GM12878 (cell line): ENCODE measurements around the gene ZDHHC5. TPM values are rescaled to one million over a fixed set of nuclear protein-coding genes. Genes with fewer than 3 reads are reported as not detected.

ENCODE experiments used
- ATAC-seq: fragments of 200-7000 bp; cut with Tn5 transposase; 3 replicates; pipeline ENCODE4 v1.9.1; 2020; ENCODE audit warnings: mild to moderate bottlenecking, moderate library complexity
- BruUV-seq: library from RNA; stranded (reverse); fragments of 400-500 nt; replicated peaks from 2 replicates; lab custom pipeline; 2021; lab: Mats Ljungman, UMichigan
- CTCF ChIA-PET: fragments of 300-600 bp; sonication (Branson Sonifier 250); formaldehyde crosslinking; extraction: SDS; loops from one replicate; lab custom pipeline; 2021; ENCODE audit warnings: inconsistent platforms; lab: Yijun Ruan, JAX
- POLR2A ChIA-PET: fragments of 350-600 bp; formaldehyde crosslinking; extraction: SDS; loops from one replicate; lab custom pipeline; 2021; ENCODE audit warnings: inconsistent platforms; lab: Charles Lee
- RAD21 ChIA-PET: fragments of 300-600 bp; sonication (Branson Sonifier 250); formaldehyde crosslinking; loops from one replicate; lab custom pipeline; 2023; ENCODE audit warnings: antibody characterized with exemption; ENCODE audit not compliant: unreplicated experiment; lab: Charles Lee
- SMC1A ChIA-PET: fragments of 300-600 bp; sonication (Branson Sonifier 250); formaldehyde crosslinking; loops from one replicate; lab custom pipeline; 2023; ENCODE audit not compliant: unreplicated experiment, uncharacterized antibody; lab: Charles Lee
- DNase-seq: peaks from one replicate; pipeline ENCODE4 v3.0.0-alpha.2; 2011; ENCODE audit warnings: low read depth, low spot score
- FAIRE-seq: peaks from 3 replicates; lab custom pipeline; 2011; peaks lifted over from hg19 to GRCh38; lab: Jason Lieb, UNC
- H2AFZ ChIP-seq: 2 replicates; pipeline ENCODE4 v1.6.0; 2011; ENCODE audit warnings: low read depth, low read length, control low read depth; ENCODE audit not compliant: control insufficient read depth
- H3K27ac ChIP-seq: 2 replicates; pipeline ENCODE4 v1.5.1; 2011; ENCODE audit warnings: control low read depth; ENCODE audit not compliant: control insufficient read depth, insufficient read depth
- H3K27me3 ChIP-seq, 2 experiments: replicated peaks in 1 of 2; 2 replicates each; pipeline versions ENCODE4 v1.6.0 to v1.6.1; 2011; ENCODE audit warnings: low read length in 1 of 2; ENCODE audit not compliant: control insufficient read depth in 2 of 2, insufficient read depth in 2 of 2
- H3K36me3 ChIP-seq, 2 experiments: 2 replicates each; pipeline ENCODE4 v1.5.1; 2011; ENCODE audit warnings: low read length in 1 of 2; ENCODE audit not compliant: control insufficient read depth in 2 of 2, insufficient read depth in 2 of 2
- H3K4me1 ChIP-seq: 2 replicates; pipeline ENCODE4 v1.6.1; 2011; ENCODE audit warnings: mild to moderate bottlenecking, low read length, moderate library complexity, mixed read lengths; ENCODE audit not compliant: control insufficient read depth, insufficient read depth
- H3K4me2 ChIP-seq: 2 replicates; pipeline ENCODE4 v1.6.0; 2011; ENCODE audit warnings: control low read depth; ENCODE audit not compliant: control insufficient read depth, insufficient read depth
- H3K4me3 ChIP-seq: fragments of 200-600 bp; sonication (generic); 2 replicates; pipeline ENCODE4 v1.5.1; 2016
- H3K79me2 ChIP-seq: 2 replicates; pipeline ENCODE4 v1.6.0; 2011; ENCODE audit warnings: low read length; ENCODE audit not compliant: control insufficient read depth, insufficient read depth
- H3K9ac ChIP-seq: 2 replicates; pipeline ENCODE4 v1.8.0; 2011; ENCODE audit warnings: low read length, control low read depth, mixed read lengths; ENCODE audit not compliant: control insufficient read depth, insufficient read depth
- H3K9me3 ChIP-seq: replicated peaks from 3 replicates; pipeline ENCODE4 v1.5.1; 2011; ENCODE audit warnings: mild to moderate bottlenecking, low read length; ENCODE audit not compliant: control insufficient read depth, insufficient read depth
- H4K20me1 ChIP-seq: 2 replicates; pipeline ENCODE4 v1.6.0; 2011; ENCODE audit not compliant: control insufficient read depth, insufficient read depth
- BHLHE40 ChIP-seq, 2 experiments: fragments of 450-650 bp in 1 of 2; IDR thresholded peaks; 2 replicates each; pipeline ENCODE4 v1.6.1; 2011 to 2017; ENCODE audit warnings: low read depth in 2 of 2, borderline replicate concordance in 1 of 2, improper control_type of control experiment in 1 of 2, low read length in 1 of 2, mild to moderate bottlenecking in 1 of 2
- EGR1 ChIP-seq, 2 experiments: IDR thresholded peaks; 1 replicate in 1 of 2; 2 replicates in 1 of 2; pipeline ENCODE4 v1.6.1; 2011 to 2012; ENCODE audit warnings: low read depth in 2 of 2, low read length in 2 of 2, borderline replicate concordance in 1 of 2, mild to moderate bottlenecking in 1 of 2, moderate library complexity in 1 of 2
- FOXK2 ChIP-seq: fragments of 450-650 bp; IDR thresholded peaks from 2 replicates; pipeline ENCODE4 v1.6.1; 2017; ENCODE audit warnings: mild to moderate bottlenecking, moderate library complexity
- KAT2A ChIP-seq: conservative IDR thresholded peaks from 2 replicates; pipeline ENCODE4 v1.6.1; 2011; ENCODE audit warnings: low read depth, low read length; ENCODE audit not compliant: control insufficient read depth
- NFIC ChIP-seq: IDR thresholded peaks from 2 replicates; pipeline ENCODE4 v1.6.1; 2012; ENCODE audit warnings: low read depth, mild to moderate bottlenecking, inconsistent platforms, low read length, moderate library complexity
- POLR2AphosphoS5 ChIP-seq: IDR thresholded peaks from 2 replicates; pipeline ENCODE4 v1.6.1; 2011; ENCODE audit warnings: mild to moderate bottlenecking, low read length, inconsistent platforms
- RB1 ChIP-seq: fragments of 450-650 bp; formaldehyde crosslinking; IDR thresholded peaks from 2 replicates; pipeline ENCODE4 v1.6.1; 2017; ENCODE audit warnings: mild to moderate bottlenecking, borderline replicate concordance
- ZNF384 ChIP-seq: IDR thresholded peaks from 2 replicates; pipeline ENCODE4 v1.6.1; 2012; ENCODE audit warnings: low read depth, mild to moderate bottlenecking, low read length, improper control_type of control experiment, borderline replicate concordance
- ZNF687 ChIP-seq: fragments of 450-650 bp; IDR thresholded peaks from 2 replicates; pipeline ENCODE4 v1.6.1; 2017; ENCODE audit warnings: mild to moderate bottlenecking, moderate library complexity
- WGBS: methylation state at CpG from one replicate; pipeline ENCODE4 v1.1.6; 2016; ENCODE audit warnings: low lambda C conversion rate; ENCODE audit not compliant: insufficient replicate concordance, insufficient coverage; ENCODE audit errors: missing lambda C conversion rate; 5-methylcytosine and 5-hydroxymethylcytosine counted together
- in situ Hi-C: fragments of 300-500 bp; cut with MboI; formaldehyde crosslinking; loops from 9 replicates; pipeline ENCODE4 v1.14.3; 2018; ENCODE audit warnings: mixed read lengths
- intact Hi-C: fragments of 100-400 bp; cut with micrococcal nuclease; formaldehyde crosslinking; loops from one replicate; pipeline ENCODE4 v1.14.2; 2022; ENCODE audit not compliant: unreplicated experiment
- polyA plus RNA-seq, 11 experiments: library from polyadenylated mRNA; depleted of rRNA in 4 of 11; unstranded in 6 of 11; stranded (reverse) in 5 of 11; fragments of >200 nt; fragmentation: Nextera tagmentation in 4 of 11; fragmentation: Illumina TruSeq in 1 of 11; extraction: Ambion mirVana in 4 of 11; extraction: Trizol in 1 of 11; gene quantifications; 1 replicate in 1 of 11; 2 replicates in 10 of 11; pipeline versions ENCODE4 v1.2.1 to v1.2.3, GENCODE V29; 2011 to 2016; ENCODE audit warnings: inconsistent platforms in 2 of 11, missing spikeins in 2 of 11, low read depth in 1 of 11
- total RNA-seq, 4 experiments: library from RNA; depleted of rRNA in 3 of 4; stranded (reverse); fragments of >200 nt in 3 of 4; fragmentation: Illumina TruSeq in 1 of 4; extraction: Trizol in 1 of 4; gene quantifications; 2 replicates each; pipeline versions ENCODE4 v1.2.1 to v1.2.3, GENCODE V29; 2013 to 2021

The ZDHHC5 gene
- total and polyA plus RNA-seq, 10 of the 15 experiments (the other 5 are each of a cell fraction or from before 2014, with no cell fraction given): 3.9 to 61.3 (median 37.6) TPM

GRCh38 chr11:57646799-57647303 is 21.1 kb upstream of the ZDHHC5 start:
- H4K20me1 ChIP-seq: no peaks in the 10 kb centered on the region
- intact Hi-C loops: no loop called here
- no peaks in the 10 kb centered on the region for H3K9me3 ChIP-seq
- in situ Hi-C loops: no loop called here
- FAIRE-seq (no peak), DNase-seq (no peak), ATAC-seq (no peak)
- H3K27ac ChIP-seq: no peak overlapping the region
- H3K79me2 ChIP-seq: no peaks in the 10 kb centered on the region
- ChIA-PET SMC1A (interaction anchor here (0.5 to 1.2 kb wide), 4 partner anchors 79 to 870 kb away, joined by 3 read pairs; partner anchors contain the start of gene UBE2L6), RAD21 (interaction anchor here (0.6 to 1.6 kb wide), 4 partner anchors 79 to 155 kb away, joined by 3 to 10 read pairs (median 3); partner anchors contain the start of genes TIMM10 and UBE2L6), POLR2A (interaction anchor here (0.6 kb wide), 1 partner anchor 62 kb away, joined by 3 read pairs; no protein-coding TSS in a partner anchor), CTCF (interaction anchor here (0.6 to 13.9 kb wide), 9 partner anchors 8 to 301 kb away, joined by 3 to 319 read pairs (median 5); partner anchors contain the start of genes CLP1 and UBE2L6)
- H3K27me3 ChIP-seq: peaks cover 12 to 17% of the 10 kb centered on the region in 2 experiments
- H3K4me2 ChIP-seq: no peak overlapping the region
- no TSS peak for BruUV-seq
- no peak overlapping the region for H2AFZ ChIP-seq
- H3K4me1 ChIP-seq: peaks cover 12% of the 10 kb centered on the region
- no peak overlapping the region for H3K4me3 ChIP-seq
- TF ChIP-seq ZNF687 (no peak), KAT2A (no peak), RB1 (no peak), EGR1 (IDR thresholded peaks at IDR 0.05; ENCODE audit: borderline replicate concordance in 1 of 2, low read depth in 2 of 2, low read length in 2 of 2) (no peak), POLR2AphosphoS5 (no peak), NFIC (no peak), ZNF384 (no peak), BHLHE40 (IDR thresholded peaks at IDR 0.05; ENCODE audit: borderline replicate concordance in 1 of 2, low read depth in 2 of 2, low read length in 1 of 2) (no peak), FOXK2 (no peak)
- no peaks in the 10 kb centered on the region for H3K36me3 ChIP-seq
- 37% methylated on average over 23 of the region's 23 CpGs for WGBS
- H3K9ac ChIP-seq: no peak overlapping the region
